ENCODE results near the gene MSTN.

- TF ChIP-seq CTCF (IDR thresholded peaks at IDR 0.05) (peak; percentile 11 to 80 (median 72)), POLR2A (IDR thresholded peaks at IDR 0.05) (no peak), POLR2AphosphoS5 (IDR thresholded peaks at IDR 0.05) (peak; percentile 19)
These were observed 26.4 kb upstream of the MSTN start for GRCh38 chr2:190088917-190089316.

All from prostate gland (tissue), 2 donors.